Ammon's horn (tissue), 1 donor: ENCODE data around the gene ITPKC.

ENCODE experiments used
- DNase-seq: peaks from one replicate; pipeline ENCODE4 v3.0.0-alpha.2; 2016; ENCODE audit warnings: low spot score

ITPKC gene

DNA sequence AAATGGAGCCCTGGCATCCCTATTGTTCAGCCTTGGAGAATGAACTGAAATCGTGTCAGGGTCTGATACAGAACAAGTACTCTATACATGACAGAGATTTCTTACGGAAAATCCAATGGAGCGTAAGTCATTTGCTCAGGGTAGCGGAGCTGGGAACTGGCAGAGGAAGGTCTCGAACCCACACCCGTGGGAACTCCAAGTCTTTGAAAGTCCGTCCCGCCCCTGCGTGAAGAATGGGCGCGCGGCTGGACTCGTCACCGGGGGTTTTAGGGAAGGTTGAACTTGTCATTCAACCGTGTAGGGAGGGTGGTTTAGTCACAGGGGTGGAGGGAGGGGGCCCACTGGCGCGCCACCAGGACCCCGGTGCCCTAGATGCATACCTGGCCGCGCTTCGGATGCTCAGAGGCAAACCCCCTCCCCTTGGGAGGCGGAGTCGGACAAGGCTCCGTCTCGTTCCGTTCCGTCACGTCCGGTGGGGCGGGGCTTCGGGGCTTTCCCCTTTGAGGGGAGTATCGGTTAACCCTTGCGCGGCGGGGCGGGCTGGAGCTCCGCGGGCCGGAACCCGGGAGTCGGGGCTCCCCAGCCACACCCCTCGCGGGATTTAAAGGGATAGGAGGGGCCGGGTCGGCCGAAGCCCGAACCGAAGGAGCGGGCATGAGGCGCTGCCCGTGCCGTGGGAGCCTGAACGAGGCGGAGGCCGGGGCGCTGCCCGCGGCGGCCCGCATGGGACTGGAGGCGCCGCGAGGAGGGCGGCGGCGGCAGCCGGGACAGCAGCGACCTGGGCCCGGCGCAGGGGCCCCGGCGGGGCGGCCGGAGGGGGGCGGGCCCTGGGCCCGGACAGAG is at the start of gene ITPKC, which contains the start of gene COQ8B:
TSS of gene ITPKC (plus strand) at position 631 of the 843 bp plus-strand sequence. CDS start at position 655, 24 bp downstream.
TSS of gene COQ8B (minus strand) at position 405 of the 843 bp plus-strand sequence. CDS start 2,254 bp downstream, outside the sequence.
- peak; percentile 98 for DNase-seq

DNA sequence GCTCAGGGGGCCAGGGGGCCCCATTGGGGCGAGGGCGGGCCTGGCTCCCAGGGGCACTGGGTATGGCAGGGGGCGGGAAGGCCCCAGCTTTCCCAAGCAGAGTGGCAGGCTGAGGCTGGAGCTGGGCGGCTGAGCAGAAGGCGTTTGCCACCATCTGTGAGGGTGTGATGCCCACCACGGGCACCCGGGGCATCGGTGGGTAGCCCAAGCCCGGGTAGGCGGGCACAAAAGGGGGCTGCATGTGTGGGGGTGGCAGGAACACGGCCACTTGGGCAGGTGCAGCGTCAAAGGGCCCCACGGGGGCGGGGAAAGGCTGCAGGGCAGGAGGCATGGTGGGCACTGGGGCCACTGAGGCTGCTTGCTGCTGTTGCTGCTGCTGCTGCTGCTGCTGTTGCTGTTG is 49.3 kb upstream of the ITPKC start:
- no peak for DNase-seq

DNA sequence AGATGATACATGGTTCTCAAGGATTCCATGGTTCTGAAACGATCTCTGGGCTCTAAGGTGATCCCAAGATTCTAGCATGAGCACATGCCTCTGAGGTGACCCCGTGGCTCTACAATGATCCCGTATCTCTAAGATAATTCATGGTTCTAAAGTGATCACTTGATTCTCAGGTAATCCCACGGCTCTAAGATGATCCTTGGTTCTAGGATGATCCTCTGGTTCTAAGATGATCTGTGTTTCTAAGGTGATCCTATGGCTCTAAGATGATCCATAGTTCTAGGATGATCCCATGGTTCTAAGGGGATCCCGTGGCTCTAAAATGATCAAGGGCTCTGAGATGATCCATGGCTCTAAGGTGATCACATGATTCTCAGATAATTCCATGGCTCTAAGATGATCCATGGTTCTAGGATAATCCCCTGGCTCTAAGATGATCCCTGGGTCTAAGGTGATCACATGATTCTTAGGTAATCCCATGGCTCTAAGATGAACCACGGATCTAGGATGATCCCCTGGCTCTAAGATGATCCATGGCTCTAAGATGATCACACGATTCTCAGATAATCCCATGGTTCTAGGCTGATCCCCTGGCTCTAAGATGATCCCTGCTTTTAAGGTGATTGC is 47.8 kb upstream of the ITPKC start:
- no peak for DNase-seq

DNA sequence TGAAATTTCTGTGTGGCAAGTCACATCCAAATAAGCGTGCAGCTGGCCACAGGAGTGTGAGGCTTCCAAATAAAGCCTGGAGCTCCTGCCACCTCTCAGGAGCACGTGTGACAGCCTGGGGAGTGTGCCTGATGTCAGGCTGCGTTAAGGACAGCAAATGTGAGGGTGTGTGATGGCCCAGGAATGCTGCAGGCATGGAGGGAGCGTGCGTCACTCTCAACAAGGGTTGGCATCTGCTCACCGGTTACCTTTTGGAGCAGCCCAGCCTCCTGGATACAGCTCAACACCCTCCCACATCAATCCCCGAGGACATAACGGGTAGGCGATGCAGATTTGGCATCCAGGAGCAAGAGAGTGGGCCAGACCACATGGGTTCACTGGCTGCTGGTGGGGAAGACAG is 45.5 kb upstream of the ITPKC start:
- peak; percentile 80 for DNase-seq

DNA sequence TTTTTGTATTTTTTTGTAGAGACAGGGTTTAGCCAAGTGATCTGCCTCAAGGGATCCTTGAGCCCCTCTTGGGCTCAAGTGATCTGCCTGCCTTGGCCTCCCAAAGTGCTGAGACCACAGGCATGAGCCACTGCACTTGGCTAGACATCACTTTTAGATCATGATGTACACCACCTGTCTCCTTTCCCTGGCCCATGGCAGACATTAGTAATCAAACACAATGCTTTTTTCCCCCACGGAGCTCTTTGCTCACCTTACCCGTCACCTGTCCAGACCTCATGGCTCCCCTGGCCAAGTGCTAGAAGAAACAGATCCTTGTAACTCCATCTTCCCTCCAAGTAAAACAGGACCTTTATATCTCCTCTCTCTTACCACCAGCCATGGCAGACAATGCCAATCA is 44.9 kb upstream of the ITPKC start:
- no peak for DNase-seq

DNA sequence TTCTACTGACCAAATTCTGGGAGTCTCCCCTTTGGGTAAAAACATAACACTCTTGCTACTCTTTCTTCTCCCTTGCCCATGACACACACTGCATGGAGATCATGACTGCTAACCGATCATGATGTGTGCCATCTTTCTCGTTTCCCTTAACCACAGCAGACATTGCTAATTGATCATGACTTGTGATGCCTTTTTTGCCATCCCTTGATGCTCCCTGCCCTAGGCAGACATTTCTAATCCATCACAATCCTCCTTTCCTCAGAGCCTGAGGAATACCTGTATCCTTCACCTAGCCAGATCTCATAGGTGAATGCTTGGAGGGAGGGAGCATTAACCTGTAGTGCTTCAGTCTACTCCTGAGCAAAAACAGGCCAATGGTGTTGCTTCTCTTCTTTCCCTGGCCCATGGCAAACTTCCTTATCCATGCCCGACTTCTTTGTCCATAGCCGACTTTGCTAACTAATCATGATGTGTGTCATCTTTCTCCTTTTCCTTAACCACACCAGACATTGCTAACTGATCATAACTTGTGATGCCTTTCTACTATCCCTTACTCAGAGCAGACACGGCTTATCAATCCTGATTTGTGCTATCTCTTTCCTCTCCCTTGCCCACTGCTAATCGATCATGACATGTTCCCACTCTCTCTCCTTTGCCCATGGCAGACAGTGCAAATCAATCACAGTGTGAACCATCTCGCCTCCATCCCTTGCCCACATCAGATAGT is 44.2 kb upstream of the ITPKC start:
- DNase-seq = no peak

DNA sequence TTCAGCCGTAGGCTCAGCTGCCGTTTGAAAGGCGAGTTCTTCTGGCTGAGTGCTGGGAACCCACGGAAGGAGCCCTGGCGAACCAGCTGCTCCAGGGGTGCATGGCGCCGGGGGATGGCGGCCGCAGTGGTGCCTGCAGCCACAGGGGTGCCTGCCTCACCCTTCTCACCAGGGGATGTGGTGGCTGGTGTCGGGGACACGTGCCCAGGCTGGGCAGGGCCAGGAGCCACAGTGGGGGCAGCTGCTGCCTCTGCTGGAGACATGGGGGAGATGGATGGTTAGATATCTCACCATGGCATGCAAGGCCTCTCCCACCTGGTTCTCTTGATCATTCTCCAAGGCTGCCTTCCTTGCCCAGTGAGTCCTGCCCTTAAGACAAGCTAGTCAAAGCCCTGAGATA is 43.5 kb upstream of the ITPKC start:
- DNase-seq = no peak

DNA sequence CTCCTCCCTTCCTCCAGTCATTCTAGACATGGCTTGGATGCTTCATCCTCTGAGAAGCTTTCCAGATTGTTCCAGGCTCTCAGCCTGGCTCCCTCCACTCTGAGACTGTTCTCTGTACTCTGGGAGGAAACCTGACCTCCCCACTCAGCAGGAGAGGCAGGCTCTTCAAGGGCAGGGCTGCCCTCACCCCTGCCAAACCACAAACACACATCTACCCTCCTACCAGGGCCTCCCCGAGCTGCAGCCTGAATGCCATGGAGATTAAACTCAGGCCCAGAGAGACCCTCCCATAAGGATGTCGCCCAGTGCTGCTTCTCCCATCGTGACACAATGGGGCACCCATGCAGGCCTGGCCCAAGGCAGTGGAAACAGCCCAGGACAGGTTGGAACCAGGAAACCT is 42.6 kb upstream of the ITPKC start:
- no peak for DNase-seq

DNA sequence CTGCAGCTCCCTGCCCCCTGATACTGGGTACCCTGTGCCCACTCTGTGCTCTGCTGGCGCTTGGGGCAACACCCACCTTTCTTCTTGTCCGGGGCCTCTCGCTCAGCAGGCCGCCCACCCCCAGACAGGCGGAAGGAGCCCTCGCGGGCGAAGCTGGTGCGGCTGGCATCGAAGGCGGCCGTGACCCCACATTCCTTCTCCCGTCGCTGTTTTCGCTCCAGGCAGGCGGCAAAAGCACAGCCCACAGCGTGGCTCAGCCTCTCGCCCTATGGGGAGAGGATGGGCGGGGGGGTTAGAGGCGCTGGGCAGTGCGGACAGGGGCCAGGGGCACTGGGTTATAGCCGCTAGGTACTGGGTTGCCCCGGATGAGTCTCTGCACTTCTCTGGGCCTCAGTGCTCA is 39.8 kb upstream of the ITPKC start:
- DNase-seq = no peak

DNA sequence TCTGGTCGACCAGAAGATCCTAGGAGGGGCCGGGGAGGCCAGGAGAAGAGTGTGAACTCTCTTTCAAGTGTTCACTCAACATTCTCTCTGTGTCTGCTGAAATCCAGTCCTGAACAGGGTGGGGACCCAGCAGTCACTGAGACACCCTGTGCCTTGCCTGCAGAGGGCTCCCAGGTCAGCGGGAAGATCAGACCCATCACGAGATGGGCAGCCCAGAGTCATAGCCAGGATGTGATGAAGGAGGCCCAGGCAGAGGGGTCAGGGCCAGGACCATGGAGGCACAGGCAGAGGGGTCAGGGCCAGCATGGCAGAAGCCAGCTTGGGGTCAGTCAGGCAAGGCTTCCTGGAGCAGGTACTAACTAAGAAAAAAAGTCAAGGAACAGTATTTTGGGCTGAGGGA is 35.9 kb upstream of the ITPKC start:
- no peak for DNase-seq

DNA sequence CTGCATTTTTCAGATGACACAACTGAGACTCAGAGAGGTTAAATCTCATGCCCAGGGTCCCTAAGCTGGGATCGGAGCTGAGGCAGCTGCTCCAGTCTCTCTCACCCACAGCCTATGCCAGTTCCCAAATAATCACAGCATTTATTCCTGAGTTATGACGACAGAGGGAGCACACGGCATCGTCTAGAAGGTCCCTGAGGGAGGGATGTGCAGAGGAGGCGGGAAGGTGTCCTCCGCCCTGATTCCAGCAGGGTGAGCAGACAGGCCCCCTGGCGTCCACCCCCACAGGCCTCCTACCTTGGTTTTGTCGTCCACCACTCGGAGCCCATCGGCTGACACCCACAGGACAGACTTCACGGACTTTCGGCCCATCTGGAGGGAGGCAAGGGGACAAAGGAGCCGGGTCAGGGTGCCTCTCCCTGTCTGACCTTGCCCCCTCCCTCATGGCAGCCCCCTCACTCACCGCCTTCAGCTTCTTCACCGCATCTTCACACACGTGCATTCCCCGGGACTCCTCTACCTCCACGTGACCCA is 34.4 kb upstream of the ITPKC start:
- DNase-seq = no peak

DNA sequence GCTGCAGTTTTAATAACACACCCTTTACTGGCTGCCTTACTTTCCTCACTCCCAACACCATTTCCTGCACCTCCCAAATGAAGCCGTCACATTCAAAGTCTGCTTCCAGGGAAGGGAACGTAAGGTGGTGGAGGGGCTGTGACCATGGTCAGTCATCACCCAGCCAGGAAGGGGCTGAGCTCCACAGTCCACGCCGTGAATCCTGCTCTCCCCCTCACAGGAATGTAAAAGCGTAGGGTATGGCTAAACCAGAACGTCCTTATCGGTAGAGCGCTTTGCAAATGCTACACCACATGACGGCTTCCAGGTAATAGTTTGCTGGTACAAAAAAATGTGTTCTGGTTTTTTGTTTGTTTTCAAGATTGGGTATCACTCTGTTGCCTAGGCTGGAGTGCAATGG is 33.5 kb upstream of the ITPKC start:
- DNase-seq = no peak

DNA sequence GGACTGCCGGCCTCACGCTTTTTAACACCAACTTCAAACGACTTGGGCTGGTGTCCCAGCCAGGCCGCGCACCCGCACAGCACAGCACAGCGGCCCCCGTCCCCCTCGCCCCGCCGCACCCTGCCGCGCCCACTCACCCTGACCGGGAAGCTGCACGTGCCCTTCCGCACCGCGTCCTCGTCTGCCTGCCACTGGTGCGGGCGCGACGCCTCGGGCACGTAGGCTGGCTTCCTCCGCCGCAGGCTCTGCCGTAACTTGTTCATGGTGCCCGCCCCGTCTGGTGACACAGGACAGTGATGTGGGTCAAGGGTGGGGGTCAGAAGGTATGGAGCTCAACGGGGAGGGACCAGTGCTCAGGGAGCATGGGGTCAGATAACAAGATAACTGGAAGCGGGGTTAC is 32.6 kb upstream of the ITPKC start:
- no peak for DNase-seq

DNA sequence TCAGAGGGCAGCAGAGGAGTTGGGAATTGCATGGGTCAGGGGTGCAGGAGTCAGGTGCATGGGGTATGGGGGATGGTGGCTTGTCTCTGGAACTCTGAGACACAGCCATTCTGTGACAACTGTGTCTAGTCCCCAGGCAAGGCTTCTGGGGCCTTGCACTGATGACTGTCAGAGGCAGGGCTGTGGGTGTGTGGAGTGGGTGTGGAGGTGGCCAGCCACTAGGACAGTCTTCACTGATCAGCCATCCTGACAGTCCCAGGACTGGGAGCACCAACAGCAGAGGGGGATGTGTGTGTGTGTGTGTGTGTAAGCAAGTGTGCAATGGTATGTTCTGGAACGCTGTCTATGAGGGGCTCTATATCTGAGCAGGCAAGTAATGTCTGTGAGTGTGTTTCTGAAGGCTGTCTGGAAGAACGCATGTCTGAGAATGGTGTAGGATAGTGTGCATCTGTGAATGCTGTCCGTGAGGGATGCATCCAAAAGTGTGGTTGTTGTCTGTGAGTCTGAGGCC is 31.8 kb upstream of the ITPKC start:
- DNase-seq = no peak

DNA sequence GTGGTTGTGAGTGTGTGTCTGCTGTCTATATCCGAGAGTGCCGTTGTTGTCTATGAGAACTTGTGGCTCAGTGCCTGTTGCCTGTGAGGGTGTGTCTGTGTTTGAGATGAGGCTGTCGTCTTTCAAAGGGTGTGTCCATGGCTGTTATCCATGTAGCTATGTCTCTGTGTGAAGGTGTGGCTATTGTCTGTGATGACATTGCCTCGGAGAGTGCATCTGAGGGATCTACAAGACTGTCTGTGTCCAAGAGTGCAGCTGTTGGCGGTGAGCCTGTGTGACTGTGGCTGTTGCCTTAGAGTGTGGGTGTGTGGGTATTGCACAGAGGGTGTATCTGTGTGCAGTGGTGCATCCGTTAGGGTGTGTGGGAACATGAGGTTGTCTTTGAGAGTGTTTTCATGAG is 31.3 kb upstream of the ITPKC start:
- no peak for DNase-seq

DNA sequence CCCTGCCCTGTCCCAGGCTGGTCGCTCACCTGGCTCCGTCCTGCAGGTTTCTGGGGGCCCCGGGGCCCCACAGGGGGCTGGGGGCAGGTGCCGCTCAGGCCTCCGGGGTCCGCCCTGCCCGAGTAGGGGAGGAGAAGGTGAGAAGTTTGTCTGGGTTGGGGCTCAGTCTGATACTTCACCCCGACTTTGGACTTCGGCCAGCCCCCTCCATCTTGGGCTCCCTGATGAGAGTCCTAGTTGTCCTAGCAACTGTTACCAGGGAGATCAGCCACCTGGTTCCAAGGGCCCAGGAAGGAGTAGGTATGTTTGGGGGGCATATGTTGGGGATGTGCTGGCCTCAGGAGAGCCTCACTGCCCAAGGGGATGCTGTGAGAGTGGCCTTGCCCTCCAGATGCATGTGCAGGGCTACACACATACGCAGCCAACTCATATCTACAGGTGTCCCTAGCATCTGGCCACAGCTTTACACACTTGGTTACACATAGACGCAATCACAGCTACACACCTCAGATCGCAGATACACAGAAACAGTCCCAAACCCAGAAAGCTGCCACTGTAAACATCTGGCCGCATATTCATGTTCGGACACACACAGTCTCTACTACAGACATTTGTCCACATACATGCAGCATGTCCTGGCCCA is 29.9 kb upstream of the ITPKC start:
- no peak for DNase-seq

DNA sequence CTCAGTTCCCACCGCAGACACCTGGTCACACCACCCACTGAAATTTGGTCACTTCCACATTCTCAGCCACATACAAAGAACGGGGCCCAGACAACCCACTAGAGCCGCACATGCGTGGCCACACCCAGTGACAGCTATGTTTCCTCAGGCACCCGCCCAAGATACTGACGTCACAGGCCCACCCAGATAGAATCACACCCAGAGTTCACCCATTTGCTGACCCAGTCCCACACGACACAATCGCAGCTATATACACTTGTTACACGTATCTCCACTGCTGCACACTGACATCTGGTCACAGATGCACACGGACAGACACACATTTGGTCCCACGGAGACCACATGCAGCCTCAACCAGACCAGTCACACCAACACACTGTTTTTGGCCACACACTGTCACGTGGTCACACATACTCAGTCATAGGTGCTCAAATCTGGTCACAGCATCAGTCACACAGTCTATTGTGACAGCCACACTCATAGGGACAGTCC is 29.3 kb upstream of the ITPKC start:
- no peak for DNase-seq

DNA sequence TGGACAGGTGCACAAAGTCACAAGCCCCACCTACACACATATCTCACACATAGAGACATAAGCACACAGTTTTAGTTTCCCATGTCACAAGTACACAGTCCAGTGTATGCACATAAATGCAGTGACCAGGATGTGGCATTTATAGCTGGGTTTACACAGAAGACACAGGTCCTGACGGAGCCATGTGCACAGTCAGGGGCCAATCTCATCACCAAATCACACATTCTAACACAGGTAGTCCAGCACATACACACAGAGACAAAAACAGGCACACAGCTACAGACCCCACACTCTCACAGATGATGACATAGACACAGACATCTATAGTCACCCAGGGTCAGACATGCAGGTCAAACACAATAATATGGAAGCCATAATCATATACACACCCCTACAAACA is 28.6 kb upstream of the ITPKC start:
- DNase-seq = no peak

DNA sequence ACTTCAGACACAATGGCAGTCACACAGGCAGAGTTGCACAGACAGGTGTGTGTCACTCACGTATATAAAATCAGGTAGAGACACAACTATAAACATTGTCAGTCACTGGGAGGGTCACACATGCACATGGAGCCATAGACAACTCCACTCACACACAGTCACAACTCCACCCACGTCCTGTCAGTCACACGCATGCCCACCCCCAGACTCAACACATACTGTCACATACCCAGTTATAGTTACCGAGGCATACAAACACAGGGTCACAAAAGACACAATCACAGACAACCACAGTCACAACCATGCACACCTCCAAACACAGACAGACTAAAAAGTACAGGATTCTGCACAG is 27.9 kb upstream of the ITPKC start:
- DNase-seq = no peak

DNA sequence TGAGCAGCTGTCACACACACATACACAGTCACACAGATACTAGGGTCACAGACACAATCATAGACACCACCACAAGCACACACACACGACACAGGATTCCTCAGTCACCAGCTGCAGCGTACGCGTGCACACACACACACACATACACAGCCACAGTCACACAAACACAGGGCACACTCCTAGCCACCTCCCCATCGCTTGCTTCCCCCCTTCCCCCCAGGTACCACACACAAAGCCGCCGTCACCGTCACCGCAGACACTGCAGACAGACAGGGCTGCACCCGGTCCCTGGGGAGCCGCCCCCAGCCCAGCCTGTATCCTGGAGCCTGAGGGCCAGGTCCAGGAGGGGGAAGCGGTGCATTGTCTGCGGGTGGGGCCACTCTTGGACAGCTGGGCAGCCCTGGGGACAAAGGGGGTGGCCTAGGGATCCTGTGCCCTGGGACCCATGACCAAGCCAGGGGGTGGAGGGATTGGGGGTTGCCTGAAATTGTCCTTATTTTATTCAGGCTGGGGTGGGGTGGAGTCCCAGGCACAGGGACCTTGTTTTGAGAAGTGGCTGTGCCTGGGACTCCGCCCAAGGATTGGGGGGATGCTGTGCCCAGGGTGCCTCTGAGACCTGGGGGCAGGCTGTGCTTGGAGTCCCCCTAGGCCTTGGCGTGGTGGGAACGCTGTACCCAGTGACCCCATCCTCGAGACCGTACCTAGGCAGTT is 27.4 kb upstream of the ITPKC start:
- no peak for DNase-seq

DNA sequence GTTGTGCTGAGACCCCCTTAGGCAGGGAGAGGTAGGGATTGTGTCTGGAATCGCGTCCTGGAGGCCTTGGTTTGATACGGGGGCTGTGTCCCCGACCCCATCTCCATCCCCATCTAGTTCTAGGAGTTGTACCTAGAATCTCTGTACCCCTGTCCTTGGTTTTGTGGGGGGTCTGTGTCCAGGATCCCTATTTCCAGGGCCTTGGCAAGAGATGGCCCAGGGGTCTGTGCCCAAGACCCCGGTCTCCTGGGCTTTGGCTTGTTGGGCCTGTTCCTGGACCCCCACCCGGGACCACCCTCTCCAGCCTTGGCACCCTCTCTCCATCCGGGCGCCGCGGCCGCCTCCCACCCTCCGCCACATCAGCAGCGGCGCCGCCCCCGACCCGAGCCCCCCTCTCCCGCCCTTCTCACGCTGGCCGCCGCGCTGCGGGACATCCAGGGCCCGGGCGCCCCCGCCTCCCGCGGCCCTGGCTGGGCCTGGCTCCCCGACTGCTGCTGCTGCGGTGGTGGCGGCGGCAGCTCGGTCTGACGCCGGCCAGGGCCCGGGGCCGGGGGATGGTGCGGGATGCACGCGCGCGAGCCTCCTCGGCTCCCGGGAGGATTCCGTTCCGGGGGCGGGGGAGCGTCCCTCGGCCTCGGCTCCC is 26.7 kb upstream of the ITPKC start, which contains the start of gene NUMBL:
TSS of gene NUMBL (minus strand) at position 602 of the 643 bp plus-strand sequence. CDS start at position 434, 168 bp downstream.
- no peak for DNase-seq
